Activated CD8-positive, alpha-beta memory T cell treated with anti-CD3 and anti-CD28 coated beads for 48 hours (primary cell): ENCODE measurements around the gene PPARA.
A peak's percentile ranks its signal among the peaks of the same experiment; 100 is the strongest.

Experiments
- DNase-seq, 3 experiments: peaks; one replicate each; pipeline ENCODE4 v3.0.0-alpha.2; 2020; ENCODE audit warnings: low read depth in 2 of 3, low spot score in 2 of 3

Gene PPARA

GRCh38 chr22:46142548-46143490 lies 7.5 kb upstream of the PPARA start:
- no peak for DNase-seq

- no peak for DNase-seq
These were observed 6.7 kb upstream of the PPARA start for GRCh38 chr22:46143491-46144147.

- no peak for DNase-seq
These were observed 4.9 kb upstream of the PPARA start for GRCh38 chr22:46145361-46145851.

- no peak for DNase-seq
These were observed 4.4 kb upstream of the PPARA start for GRCh38 chr22:46145896-46146295.

- DNase-seq, result no peak
These were observed 4.0 kb upstream of the PPARA start for GRCh38 chr22:46146329-46146728.

GRCh38 chr22:46147061-46147460 lies 3.3 kb upstream of the PPARA start:
- no peak for DNase-seq

GRCh38 chr22:46147471-46148267 lies 2.7 kb upstream of the PPARA start:
- no peak for DNase-seq

GRCh38 chr22:46148336-46148735 lies 2.0 kb upstream of the PPARA start:
- no peak for DNase-seq

- no peak for DNase-seq
These were observed 1.4 kb upstream of the PPARA start for GRCh38 chr22:46148816-46149511.

- DNase-seq, result peak in 1 of 3 experiments; percentile 15
These were observed 753 bp upstream of the PPARA start for GRCh38 chr22:46149512-46150033.

GRCh38 chr22:46150655-46151477 lies 540 bp downstream of the PPARA start:
- peak; percentile 28 to 43 (median 31) for DNase-seq

- no peak for DNase-seq
These were observed 3.6 kb downstream of the PPARA start for GRCh38 chr22:46153930-46154329.

- no peak for DNase-seq
These were observed 5.7 kb downstream of the PPARA start for GRCh38 chr22:46156031-46156430.

GRCh38 chr22:46158283-46158682 lies 8.0 kb downstream of the PPARA start:
- DNase-seq, result no peak

GRCh38 chr22:46159212-46159611 lies 8.9 kb downstream of the PPARA start:
- no peak for DNase-seq

GRCh38 chr22:46159777-46160176 lies 9.5 kb downstream of the PPARA start:
- no peak for DNase-seq

- no peak for DNase-seq
These were observed 12.0 kb downstream of the PPARA start for GRCh38 chr22:46162285-46162684.

GRCh38 chr22:46162771-46163556 lies 12.6 kb downstream of the PPARA start:
- no peak for DNase-seq

GRCh38 chr22:46163557-46163888 lies 13.2 kb downstream of the PPARA start:
- DNase-seq, result no peak
